ENCODE measurements around the gene TMEM132C.

The TMEM132C gene

GRCh38 chr12:128583453-128583852 lies 316.5 kb downstream of the TMEM132C start:
- TF ChIP-seq, protein P1, sequence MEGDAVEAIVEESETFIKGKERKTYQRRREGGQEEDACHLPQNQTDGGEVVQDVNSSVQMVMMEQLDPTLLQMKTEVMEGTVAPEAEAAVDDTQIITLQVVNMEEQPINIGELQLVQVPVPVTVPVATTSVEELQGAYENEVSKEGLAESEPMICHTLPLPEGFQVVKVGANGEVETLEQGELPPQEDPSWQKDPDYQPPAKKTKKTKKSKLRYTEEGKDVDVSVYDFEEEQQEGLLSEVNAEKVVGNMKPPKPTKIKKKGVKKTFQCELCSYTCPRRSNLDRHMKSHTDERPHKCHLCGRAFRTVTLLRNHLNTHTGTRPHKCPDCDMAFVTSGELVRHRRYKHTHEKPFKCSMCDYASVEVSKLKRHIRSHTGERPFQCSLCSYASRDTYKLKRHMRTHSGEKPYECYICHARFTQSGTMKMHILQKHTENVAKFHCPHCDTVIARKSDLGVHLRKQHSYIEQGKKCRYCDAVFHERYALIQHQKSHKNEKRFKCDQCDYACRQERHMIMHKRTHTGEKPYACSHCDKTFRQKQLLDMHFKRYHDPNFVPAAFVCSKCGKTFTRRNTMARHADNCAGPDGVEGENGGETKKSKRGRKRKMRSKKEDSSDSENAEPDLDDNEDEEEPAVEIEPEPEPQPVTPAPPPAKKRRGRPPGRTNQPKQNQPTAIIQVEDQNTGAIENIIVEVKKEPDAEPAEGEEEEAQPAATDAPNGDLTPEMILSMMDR (IDR thresholded peaks at IDR 0.05; ENCODE audit: low read depth, low read length, missing control alignments): no peak
- DNase-seq (ENCODE audit: extremely low read depth, low read depth): no peak

GRCh38 chr12:128586451-128587029 lies 319.6 kb downstream of the TMEM132C start:
- TF ChIP-seq, protein P1 (IDR thresholded peaks at IDR 0.05; ENCODE audit: low read depth, low read length, missing control alignments): no peak
- no peak for DNase-seq (ENCODE audit: extremely low read depth, low read depth)
- no peak overlapping the region for H3K4me3 ChIP-seq (replicated peaks; ENCODE audit: low read depth, low read length)

More at GRCh38 chr12:128583453-128583852, 316.5 kb downstream of the TMEM132C start:
- no peak overlapping the region for H3K4me3 ChIP-seq (replicated peaks; ENCODE audit: low read depth, low read length)

DNA sequence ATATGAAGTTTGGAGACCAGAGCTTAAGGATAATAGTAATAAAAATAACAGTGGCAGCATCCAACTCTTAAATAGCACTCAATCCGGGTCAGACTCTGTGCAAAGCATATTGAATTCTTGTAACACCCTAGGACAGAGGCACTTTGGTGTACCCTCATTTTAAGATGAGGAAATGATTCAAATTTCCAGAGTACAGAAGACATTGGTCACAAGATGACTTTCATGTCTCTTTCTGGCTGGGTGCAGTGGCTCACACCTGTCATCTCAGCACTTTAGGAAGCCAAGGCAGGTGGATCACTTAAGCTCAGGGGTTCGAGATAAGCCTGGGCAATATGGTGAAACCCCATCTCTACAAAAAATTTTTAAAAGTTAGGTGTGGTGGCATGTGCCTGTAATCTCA lies 320.9 kb downstream of the TMEM132C start:
- TF ChIP-seq, protein P1 (IDR thresholded peaks at IDR 0.05; ENCODE audit: low read depth, low read length, missing control alignments): no peak
- no peak for DNase-seq (ENCODE audit: extremely low read depth, low read depth)
- H3K4me3 ChIP-seq (replicated peaks; ENCODE audit: low read depth, low read length): no peak overlapping the region

GRCh38 chr12:128592220-128592744 lies 325.3 kb downstream of the TMEM132C start:
- no peak overlapping the region for H3K4me3 ChIP-seq (replicated peaks; ENCODE audit: low read depth, low read length)
- DNase-seq (ENCODE audit: extremely low read depth, low read depth): no peak
- TF ChIP-seq, protein P1 (IDR thresholded peaks at IDR 0.05; ENCODE audit: low read depth, low read length, missing control alignments): no peak

DNA sequence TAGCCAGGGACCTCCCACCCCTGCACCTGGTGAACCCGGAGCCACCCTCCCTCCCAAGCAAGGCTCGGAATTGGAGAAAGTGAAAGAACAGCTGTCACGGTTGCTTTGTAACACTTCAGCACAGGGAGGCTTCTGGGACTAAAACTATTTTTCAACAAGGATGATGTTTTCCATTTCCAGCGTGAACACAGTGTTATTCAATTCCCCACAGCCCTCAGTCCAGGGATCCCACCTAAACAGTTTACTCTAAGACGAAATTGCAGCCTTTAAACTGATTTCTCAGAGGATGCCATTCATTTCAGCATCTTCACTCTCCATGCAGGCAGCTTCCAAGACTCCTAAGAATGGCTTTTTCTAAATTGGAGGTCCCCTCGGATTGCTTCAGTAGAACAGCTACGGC lies 327.6 kb downstream of the TMEM132C start:
- no peak overlapping the region for H3K4me3 ChIP-seq (replicated peaks; ENCODE audit: low read depth, low read length)
- DNase-seq (ENCODE audit: extremely low read depth, low read depth): no peak
- TF ChIP-seq, protein P1 (IDR thresholded peaks at IDR 0.05; ENCODE audit: low read depth, low read length, missing control alignments): no peak

GRCh38 chr12:128595609-128596008 lies 328.6 kb downstream of the TMEM132C start:
- no peak overlapping the region for H3K4me3 ChIP-seq (replicated peaks; ENCODE audit: low read depth, low read length)
- TF ChIP-seq, protein P1 (IDR thresholded peaks at IDR 0.05; ENCODE audit: low read depth, low read length, missing control alignments): no peak
- DNase-seq (ENCODE audit: extremely low read depth, low read depth): no peak

DNA sequence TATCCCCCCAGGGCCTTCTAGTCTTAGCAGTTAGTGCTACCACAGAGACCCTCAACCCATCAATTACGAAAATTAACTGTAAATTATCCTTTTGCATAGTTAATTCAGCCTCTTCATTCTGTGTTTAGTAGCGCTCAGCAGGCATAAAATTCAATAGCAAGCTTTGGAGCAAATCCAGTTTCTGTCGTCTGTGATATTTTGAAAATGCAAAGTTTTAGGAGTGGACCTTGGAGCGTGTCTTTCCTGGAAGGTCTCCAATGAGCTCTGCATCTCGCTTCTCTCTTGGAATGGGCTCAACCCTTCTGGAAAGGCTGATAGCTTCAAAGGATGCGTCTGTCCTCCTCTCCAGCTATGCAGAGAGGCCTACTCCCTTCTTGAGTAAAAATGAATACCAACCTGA lies 333.9 kb downstream of the TMEM132C start:
- H3K4me3 ChIP-seq (replicated peaks; ENCODE audit: low read depth, low read length): no peak overlapping the region
- DNase-seq (ENCODE audit: extremely low read depth, low read depth): no peak
- TF ChIP-seq, protein P1 (IDR thresholded peaks at IDR 0.05; ENCODE audit: low read depth, low read length, missing control alignments): no peak

Data from HFF-Myc (cell line).